GM18867 (cell line): ENCODE data around the gene LRRC61.

Experiments used
- ATAC-seq: cut with Tn5 transposase; IDR thresholded peaks from one replicate; pipeline ENCODE4 v1.9.1; 2021; ENCODE audit warnings: mild to moderate bottlenecking, moderate library complexity; ENCODE audit not compliant: unreplicated experiment

LRRC61 gene

GRCh38 chr7:150329331-150330120 lies 6.4 kb downstream of the LRRC61 start:
- ATAC-seq, result no peak

DNA sequence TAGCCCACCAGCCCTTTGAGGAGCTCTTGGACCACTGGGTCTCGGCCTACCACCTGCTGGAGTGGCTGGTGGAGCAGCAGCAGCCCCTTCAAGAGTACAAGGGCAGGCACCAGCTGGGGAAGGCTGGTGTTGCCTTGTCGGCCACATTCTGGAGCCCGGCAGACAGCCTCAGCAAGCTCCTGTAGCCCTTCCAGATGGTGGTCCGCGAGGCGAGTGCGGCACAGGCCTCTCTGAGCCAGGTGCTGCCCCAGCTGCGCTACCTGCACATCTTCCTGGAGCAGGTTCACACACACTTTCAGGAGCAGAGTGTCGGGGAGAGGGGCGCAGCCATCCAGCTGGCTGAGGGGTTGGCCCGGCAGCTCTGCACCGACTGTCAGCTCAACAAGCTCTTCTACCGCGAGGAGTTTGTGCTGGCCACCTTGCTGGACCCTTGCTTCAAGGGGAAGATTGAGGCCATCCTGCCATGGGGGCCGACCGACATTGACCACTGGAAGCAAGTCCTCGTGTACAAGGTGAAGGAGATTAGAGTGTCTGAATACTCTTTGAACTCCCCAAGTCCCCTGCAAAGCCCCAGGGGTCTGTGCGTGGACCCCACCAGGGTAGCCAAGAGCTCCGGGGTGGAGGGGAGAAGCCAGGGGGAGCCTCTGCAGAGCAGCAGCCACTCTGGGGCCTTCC lies 7.2 kb downstream of the LRRC61 start:
- no peak for ATAC-seq

GRCh38 chr7:150332852-150333635 lies 9.9 kb downstream of the LRRC61 start:
- ATAC-seq, result no peak

GRCh38 chr7:150333659-150334058 lies 10.5 kb downstream of the LRRC61 start:
- no peak for ATAC-seq

DNA sequence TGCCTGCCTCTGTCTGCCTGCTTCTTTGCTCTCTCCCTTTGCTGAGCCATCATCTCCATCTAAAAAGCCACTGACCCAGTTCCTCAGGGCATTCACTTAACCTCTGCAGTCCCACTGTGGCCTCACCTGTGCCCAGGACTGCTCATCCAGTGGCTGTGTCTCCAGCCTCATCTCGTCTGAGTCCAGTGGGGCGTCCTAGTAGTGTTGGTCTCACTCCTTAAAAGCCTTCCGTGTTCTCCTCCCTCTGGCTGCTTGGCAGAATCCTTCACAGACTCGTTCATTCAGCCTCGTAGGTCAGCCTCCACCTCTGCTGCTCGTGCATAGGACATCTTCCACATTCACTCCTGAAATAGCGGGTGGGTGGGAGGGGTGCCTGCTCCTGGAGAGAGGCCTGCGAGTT lies 11.0 kb downstream of the LRRC61 start:
- no peak for ATAC-seq

GRCh38 chr7:150335108-150335773 lies 12.1 kb downstream of the LRRC61 start:
- ATAC-seq, result no peak

DNA sequence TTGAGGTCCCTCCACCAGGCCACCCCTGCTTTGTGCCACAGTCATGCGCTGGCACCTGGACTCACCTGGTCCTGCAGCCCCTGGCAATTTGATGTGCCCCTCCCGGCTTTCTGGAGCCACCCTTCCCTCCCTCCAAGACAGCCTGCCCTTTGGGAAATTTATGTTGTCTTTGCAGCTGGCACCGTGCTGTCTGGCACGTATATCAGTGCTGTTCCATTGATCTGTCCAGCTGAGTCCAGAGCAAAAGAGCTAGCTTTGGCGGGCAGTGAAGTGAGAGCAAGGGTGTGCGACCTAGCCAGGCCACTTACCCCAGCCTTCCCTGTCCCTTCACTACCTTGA lies 12.6 kb downstream of the LRRC61 start:
- no peak for ATAC-seq

DNA sequence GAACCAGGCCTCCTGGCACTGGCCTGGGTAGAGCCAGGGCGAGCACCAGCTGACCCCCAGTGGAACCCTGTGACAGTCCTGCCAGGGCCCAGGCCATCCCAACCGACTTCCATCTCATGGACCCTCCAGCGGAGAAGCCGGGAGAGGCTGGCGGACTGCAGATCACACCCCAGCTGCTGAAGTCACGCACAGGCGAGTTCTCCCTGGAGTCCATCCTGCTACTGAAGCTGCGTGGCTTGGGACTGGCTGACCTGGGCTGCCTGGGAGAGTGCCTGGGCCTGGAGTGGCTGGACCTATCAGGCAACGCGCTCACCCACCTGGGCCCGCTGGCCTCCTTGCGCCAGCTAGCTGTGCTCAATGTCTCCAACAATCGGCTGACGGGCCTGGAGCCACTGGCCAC lies 13.6 kb downstream of the LRRC61 start:
- ATAC-seq, result no peak

- ATAC-seq, result no peak
These were observed 14.0 kb downstream of the LRRC61 start for GRCh38 chr7:150337179-150337578.

GRCh38 chr7:150337659-150338081 lies 14.5 kb downstream of the LRRC61 start:
- no peak for ATAC-seq

DNA sequence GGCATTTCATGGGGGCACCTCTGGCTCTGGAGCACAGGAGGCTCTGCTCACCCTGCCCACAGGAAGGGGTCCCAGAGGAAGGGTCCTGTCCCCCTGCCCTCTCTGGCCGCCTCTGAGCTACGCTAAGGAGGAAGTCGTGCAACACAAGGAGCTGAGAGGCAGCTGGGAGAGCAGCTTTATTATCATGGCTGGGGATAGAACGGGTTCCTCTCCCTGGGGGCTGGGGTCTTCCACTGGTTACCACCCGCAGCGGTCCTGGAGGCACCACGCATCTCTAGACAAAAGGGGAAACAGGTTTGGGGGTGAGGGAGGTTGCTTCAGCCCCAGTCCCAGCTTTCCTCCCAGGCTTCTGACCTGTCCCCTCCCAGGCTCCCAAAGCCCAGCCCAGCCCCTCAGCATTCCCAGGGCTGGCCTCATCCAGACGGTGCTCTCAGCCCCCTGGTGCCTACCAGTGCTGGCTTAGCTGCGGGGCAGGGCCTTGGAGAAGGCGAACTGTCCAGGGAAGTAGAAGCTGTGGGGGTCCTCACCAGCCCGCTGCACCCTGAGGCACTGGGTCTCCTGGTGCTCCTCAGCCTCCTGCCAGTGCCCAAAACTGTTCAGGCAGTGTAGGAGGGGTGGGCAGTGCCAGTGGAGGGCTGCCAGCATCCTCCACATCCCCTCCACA lies 15.1 kb downstream of the LRRC61 start:
- no peak for ATAC-seq

- ATAC-seq, result no peak
These were observed 16.3 kb downstream of the LRRC61 start for GRCh38 chr7:150339409-150339809.

DNA sequence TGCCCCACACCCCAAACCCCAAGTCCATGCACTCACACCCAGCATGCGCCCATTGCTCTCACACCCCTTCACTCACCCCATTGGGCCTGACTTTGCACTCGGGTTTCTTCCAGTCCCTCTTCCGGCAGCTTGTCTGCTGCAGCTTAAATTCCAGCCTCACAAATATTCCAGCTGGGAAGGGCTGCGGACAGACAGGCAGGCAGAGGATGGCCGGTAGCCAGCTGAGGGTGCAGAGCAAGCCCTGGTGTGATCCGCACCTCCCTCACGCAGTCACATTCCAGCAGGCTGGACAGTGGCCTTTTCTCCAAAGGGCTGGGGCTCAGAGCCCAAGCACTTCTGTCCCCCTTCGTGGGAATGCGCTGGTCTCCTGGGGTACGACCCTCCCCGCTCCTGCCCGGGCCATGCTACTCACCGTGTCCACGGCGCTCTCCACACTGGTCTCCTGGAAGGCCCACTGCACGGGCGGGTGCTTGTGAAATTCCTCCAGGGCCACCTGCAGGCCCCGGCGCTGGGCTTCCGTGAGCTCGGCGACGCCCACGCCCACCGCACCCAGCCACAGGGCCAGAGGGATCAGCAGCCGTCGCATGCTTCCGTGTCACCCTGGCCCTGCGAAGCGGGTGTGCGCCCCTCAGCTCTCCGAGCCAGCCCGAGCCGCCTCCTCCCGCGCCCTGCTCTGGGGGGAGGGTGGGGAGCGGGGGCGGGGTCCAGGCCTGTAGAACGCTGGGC lies 17.0 kb downstream of the LRRC61 start:
- no peak for ATAC-seq

GRCh38 chr7:150340875-150341262 lies 17.7 kb downstream of the LRRC61 start:
- ATAC-seq, result no peak

- ATAC-seq, result no peak
These were observed 18.3 kb downstream of the LRRC61 start, which contains the start of gene RARRES2 for GRCh38 chr7:150341263-150342120. Gene RARRES2, minus strand, starts transcription at chr7:150341629. Its CDS starts 1,020 bp downstream, at chr7:150340609.

DNA sequence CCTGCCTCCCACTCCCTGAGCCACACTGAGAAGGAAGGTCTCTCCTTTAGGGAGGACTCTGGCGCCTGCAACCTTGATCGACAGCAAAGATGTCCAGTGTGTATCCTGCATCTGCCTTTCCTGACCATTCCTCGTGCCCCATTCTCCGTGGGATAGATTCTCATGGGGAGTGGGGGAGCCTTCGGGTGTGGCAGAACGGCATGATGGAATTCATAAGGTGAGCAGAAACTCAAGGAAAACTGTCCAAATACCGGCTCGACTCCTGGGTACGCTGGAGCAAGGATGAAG lies 18.9 kb downstream of the LRRC61 start:
- ATAC-seq, result no peak

DNA sequence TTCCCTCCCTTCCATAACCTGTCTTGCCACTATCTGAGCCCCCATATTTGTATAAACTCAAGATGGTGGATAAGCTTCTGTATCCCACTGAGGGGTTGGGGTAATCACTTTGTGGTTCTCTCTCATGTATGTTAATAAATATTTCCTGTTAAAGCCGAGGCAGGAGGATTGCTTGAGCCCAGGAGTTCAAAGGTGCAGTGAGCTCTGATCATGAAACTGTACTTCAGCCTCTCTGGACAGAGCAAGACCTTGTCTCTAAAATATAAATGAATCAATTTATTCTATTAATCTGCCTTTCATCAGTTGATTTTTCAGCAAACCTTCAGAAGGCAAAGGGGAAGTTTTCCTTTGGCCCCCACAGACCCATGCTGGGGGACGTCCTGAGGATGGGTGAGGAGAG lies 20.1 kb downstream of the LRRC61 start:
- no peak for ATAC-seq

DNA sequence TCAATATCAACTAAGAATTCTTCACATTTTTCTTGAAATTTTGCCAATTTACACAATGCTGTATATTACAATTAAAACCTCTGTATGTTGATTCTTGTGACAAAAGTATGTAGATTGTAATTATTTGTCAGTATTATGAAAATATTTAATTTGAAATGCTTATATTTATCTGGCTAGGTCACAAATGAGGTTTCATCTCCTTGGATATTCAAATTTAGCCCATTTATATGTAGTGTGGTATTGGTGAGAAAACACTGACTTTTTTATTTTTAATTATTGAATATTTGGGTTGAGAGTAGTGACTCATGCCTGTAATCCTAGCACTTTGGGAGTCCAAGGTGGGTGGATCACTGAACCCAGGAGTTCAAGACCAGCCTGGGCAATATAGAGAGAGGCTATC lies 21.1 kb downstream of the LRRC61 start:
- no peak for ATAC-seq

- ATAC-seq, result no peak
These were observed 21.9 kb downstream of the LRRC61 start for GRCh38 chr7:150345012-150345411.
